ENCODE results near the gene CAPG.

- TF ChIP-seq JUN (CRISPR knock-in tag; IDR thresholded peaks at IDR 0.05) (no peak), MAX (CRISPR knock-in tag; IDR thresholded peaks at IDR 0.05) (no peak), ATF6 (CRISPR knock-in tag; IDR thresholded peaks at IDR 0.05) (no peak), KAT7 (CRISPR knock-in tag; IDR thresholded peaks at IDR 0.05; ENCODE audit: borderline replicate concordance) (no peak), RELA (CRISPR knock-in tag; IDR thresholded peaks at IDR 0.05; ENCODE audit: borderline replicate concordance) (no peak), ZNF263 (CRISPR knock-in tag; IDR thresholded peaks at IDR 0.05; ENCODE audit: low read depth) (no peak), ZSCAN18 (CRISPR knock-in tag; IDR thresholded peaks at IDR 0.05) (no peak), TP53 (CRISPR knock-in tag; IDR thresholded peaks at IDR 0.05) (no peak), CTCF (IDR thresholded peaks at IDR 0.05) (no peak), CDX4 (CRISPR knock-in tag; IDR thresholded peaks at IDR 0.05; ENCODE audit: borderline replicate concordance) (no peak), ZNF121 (CRISPR knock-in tag; IDR thresholded peaks at IDR 0.05) (no peak), USF2 (CRISPR knock-in tag; IDR thresholded peaks at IDR 0.05) (no peak), FOXJ3 (CRISPR knock-in tag; IDR thresholded peaks at IDR 0.05; ENCODE audit: borderline replicate concordance) (no peak), NFE2L1 (CRISPR knock-in tag; IDR thresholded peaks at IDR 0.05) (no peak)
Observed at GRCh38 chr2:85438201-85439024, 28.2 kb upstream of the CAPG start.

Measured in WTC11 (cell line).